HG03565 (cell line): Measurements from ENCODE around the gene FLOT1.
"Not testable (repeated sequence)": the region's sequence is repeated elsewhere in the genome, so short reads cannot be mapped to it uniquely, and the experiment has no call there.

Experiments
- ATAC-seq: cut with Tn5 transposase; IDR thresholded peaks from one replicate; pipeline ENCODE4 v1.9.1; 2021; ENCODE audit warnings: mild to moderate bottlenecking, moderate library complexity; ENCODE audit not compliant: unreplicated experiment

The FLOT1 gene

DNA sequence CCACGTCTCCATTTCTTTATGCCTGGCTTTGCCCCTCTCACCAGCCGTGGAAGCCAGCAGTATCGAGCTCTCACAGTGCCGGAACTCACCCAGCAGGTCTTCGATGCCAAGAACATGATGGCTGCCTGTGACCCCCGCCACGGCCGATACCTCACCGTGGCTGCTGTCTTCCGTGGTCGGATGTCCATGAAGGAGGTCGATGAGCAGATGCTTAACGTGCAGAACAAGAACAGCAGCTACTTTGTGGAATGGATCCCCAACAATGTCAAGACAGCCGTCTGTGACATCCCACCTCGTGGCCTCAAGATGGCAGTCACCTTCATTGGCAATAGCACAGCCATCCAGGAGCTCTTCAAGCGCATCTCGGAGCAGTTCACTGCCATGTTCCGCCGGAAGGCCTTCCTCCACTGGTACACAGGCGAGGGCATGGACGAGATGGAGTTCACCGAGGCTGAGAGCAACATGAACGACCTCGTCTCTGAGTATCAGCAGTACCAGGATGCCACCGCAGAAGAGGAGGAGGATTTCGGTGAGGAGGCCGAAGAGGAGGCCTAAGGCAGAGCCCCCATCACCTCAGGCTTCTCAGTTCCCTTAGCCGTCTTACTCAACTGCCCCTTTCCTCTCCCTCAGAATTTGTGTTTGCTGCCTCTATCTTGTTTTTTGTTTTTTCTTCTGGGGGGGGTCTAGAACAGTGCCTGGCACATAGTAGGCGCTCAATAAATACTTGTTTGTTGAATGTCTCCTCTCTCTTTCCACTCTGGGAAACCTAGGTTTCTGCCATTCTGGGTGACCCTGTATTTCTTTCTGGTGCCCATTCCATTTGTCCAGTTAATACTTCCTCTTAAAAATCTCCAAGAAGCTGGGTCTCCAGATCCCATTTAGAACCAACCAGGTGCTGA is 18.4 kb downstream of the FLOT1 start:
- not testable (repeated sequence) for ATAC-seq

DNA sequence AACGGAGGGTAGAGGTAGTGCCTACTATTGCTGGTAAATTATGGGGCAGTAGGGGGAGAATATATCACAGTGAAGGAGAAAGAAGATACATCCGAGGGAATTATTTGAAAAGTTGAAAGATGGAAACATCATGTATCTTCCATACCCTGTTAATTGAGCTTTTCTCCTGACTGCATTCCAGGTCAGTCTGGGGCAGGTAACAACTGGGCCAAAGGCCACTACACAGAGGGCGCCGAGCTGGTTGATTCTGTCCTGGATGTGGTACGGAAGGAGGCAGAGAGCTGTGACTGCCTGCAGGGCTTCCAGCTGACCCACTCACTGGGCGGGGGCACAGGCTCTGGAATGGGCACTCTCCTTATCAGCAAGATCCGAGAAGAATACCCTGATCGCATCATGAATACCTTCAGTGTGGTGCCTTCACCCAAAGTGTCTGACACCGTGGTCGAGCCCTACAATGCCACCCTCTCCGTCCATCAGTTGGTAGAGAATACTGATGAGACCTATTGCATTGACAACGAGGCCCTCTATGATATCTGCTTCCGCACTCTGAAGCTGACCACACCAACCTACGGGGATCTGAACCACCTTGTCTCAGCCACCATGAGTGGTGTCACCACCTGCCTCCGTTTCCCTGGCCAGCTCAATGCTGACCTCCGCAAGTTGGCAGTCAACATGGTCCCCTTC is 19.2 kb downstream of the FLOT1 start:
- ATAC-seq: not testable (repeated sequence)

DNA sequence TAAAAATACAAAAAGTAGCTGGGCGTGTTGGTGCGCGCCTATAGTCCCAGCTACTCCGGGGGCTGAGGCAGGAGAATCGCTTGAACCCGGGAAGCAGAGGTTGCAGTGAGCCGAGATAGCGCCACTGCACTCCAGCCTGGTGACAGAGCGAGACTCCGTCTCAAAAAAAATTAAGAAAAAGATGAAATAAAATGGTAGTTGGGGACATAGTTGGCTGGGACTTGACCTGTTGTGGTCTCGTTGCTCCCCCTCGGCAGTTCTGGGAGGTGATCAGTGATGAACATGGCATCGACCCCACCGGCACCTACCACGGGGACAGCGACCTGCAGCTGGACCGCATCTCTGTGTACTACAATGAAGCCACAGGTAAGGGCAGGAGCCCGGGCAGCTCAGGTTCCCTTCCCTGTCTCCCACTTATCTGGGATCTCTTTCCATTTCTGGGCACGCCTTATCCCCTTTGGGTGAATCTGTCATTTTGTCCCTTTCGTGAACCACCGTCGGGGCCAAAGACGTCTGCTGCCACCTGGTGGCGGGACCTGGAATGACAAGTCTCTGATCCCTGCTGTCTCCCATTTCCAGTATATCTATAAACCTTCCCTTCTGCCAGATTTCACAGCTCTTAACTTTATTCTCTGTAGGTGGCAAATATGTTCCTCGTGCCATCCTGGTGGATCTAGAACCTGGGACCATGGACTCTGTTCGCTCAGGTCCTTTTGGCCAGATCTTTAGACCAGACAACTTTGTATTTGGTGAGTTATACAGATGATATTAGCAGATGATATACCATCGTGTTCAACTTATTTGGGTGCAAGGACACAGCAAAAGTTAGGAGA is 20.0 kb downstream of the FLOT1 start:
- ATAC-seq: no peak

DNA sequence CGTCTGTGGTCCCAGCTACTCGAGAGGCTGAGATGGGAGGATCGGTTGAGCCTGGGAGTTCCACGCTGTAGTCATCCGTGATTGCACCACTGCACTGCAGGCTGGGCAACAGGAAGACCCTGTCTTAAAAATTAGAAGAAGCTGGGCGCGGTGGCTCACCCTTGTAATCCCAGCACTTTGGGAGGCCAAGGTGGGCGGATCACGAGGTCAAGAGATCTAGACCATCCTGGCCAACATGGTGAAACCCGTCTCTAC is 20.5 kb downstream of the FLOT1 start:
- not testable (repeated sequence) for ATAC-seq

DNA sequence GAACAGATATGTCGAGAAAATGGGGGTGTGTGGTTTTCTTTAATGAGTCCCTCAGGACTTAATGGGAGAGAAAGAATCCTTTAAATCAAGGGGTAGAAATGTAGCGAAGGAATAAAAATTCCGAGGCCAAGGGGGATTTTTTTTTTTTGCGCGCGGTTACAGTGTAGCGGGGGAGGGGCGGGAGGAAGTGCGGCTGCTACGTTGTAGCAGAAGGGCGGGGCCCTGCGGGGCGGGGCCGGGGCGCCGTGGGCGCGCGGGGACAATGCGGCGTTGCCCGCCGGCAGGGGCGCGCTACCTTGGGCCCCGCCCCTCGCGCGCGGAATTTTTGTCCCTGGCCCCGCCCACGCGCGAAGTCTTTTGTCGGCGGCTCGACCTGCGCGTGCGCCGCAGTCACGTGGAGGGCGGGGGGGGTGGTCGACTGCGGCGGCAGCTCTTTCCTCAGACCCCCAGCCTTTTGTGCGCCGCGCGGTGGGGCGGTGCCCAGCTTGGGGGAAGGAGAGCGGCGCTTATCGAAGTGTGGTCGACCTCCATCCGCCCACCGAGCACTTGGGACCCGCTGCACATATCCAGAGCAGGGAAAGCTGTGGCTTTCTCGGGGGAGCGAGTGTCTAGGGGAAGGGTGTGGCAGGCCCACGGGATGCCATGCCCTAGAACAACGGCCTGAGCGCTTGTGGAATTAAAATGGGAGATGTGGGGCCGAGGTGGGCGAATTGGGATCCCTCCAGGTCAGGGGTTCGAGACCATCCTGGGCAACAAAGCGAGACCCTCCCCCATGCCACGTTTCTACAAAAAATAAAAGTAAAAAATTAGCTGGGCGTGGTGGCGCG is 21.1 kb downstream of the FLOT1 start:
- no peak for ATAC-seq

DNA sequence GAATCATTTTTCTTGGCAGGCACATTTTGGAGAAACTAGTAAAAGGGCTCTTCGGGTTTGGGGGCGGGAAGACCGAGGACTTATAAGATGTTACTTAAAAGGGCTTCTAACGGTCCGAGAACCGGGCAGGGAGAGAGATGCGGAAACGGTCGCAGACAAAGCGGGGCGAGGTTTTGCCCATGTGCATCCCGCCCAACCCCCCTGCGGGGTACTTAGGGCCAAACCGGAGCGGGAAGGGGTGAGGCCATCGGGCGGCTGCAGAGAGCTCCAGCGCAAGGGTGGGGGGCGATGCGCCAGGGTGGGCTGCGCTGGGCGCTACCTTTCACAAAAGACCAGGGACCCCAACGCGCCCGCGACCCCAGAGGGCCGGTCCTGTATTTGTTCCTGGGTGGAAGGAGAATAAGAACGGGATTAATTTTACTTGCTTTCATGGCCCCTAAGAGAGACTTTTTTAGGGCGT is 21.7 kb downstream of the FLOT1 start:
- ATAC-seq: no peak

DNA sequence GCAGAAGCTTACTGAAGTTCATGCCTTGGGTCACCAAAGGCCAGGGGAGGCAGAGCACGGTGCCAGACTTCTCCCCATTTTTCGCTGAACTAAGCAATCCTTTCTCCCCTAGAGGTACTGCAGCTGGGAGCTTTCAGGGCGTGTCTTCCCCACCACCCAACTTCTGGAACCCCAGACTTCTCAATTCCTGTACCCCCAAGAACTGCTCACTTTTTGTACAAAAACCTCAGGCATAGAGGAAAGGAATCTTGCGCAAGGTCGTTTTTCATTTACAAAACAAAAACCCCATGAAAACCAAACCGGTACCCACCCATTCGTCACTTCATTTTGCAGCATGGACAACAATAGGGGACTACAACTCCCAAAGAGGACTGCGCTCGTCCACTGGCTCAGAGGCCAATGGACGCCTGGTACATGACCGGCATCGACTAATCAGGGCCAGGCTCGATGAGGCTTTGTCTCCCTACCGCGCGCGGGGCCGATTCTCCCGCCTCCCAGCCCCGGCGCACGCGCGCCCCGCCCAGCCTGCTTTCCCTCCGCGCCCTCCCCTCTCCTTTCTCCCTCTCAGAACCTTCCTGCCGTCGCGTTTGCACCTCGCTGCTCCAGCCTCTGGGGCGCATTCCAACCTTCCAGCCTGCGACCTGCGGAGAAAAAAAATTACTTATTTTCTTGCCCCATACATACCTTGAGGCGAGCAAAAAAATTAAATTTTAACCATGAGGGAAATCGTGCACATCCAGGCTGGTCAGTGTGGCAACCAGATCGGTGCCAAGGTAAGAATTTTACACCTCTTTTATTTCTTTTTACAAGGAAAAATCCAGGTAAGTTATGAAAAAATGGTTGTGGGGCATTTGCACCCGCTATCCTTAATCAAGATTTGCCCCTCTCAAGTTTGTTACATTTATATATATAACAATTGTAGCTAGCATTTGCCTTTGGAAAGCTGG is 22.4 kb downstream of the FLOT1 start, which contains the start of gene TUBB:
TSS of gene TUBB (plus strand) at position 562 of the 947 bp plus-strand sequence. CDS start at position 717, 155 bp downstream.
- ATAC-seq: peak; percentile 40

DNA sequence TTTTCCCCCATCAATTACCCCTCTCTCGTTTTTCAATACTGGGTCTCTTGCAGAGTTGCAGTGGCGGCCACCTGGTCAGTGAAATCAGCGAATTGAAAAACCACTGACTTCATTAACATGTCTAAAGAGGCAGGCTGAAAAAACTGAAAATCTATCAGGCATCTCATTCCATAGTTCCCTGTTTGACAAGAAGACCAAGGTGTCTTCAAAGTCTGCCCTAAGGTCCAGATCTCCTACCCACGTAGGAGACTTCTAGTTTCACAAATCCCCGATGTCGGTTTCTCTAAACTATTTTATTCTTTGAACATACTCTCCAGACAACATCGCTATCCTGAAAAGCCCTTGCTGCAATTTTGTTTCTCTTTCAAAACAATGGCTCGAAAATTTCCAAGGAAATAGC is 23.1 kb downstream of the FLOT1 start:
- ATAC-seq: no peak

DNA sequence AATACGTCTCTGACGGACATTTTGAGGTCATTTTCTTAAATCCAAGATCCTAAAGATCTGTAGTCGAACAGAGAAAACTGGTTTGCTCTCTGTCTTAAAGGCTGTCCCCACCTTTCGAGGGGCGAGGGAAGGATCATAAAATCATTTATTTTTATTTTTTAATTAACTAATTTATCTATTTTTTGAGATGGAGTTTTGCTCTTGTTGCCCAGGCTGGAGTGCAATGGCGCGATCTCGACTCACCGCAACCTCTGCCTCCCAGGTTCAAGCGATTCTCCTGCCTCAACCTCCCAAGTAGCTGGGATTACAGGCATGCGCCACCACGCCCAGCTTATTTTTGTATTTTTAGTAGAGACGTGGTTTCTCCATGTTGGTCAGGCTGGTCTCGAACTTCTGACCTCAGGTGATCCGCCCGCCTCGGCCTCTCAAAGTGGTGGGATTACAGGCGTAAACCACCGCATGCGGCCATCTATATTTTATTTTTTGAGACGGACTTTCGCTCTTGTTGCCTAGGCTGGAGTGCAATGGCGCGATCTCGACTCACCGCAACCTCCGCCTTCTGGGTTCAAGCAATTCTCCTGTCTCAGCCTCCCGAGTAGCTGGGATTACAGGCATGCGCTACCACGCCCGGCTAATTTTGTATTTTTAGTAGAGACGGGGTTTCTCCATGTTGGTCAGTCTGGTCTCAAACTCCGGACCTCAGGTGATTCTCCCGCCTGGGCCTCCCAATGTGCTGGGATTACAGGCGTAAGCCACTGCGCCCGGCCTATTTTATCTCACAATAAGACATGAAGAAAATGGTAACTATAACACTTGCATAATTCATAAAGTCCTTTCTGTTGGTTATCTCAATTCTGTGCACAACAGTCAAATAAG is 24.4 kb downstream of the FLOT1 start:
- ATAC-seq: not testable (repeated sequence)

DNA sequence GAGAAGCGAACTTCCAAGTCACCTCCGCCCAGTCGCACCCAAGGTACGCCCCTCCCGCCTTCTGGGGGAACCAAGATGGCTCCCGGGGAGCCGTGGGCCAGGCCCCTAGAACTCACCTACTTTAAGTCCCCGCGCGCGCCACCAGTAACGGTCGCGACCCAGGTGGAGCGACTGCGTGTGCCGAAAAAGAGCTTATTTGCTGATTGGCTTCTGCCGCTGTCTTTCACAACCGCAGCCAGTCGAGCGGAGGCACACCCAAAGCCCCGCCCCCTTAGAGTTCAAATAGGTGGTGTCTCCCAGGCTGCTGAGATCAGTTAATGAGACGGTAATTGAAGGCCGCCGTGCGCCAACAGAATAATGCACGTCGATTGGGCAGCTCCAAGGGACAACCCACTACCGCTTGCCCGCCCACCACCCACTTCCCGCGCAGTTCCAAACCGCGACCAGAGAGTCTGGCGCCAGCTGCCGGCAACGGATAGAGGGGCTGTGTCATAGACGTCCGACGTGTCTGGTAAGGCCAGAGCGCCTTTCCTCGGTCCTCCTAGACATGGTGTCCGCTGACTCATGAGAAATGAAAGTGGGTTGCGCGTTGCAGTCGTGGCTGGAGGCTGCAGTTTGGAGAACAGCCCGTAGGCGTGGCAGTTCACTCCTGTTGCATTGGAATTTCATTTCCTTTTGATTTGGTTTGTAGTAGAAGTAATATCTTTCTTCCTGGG is 25.2 kb downstream of the FLOT1 start, which contains the start of gene MDC1:
TSS of gene MDC1 (minus strand) at position 153 of the 716 bp plus-strand sequence. CDS start 2,106 bp downstream, outside the sequence.
- ATAC-seq: peak; percentile 56

DNA sequence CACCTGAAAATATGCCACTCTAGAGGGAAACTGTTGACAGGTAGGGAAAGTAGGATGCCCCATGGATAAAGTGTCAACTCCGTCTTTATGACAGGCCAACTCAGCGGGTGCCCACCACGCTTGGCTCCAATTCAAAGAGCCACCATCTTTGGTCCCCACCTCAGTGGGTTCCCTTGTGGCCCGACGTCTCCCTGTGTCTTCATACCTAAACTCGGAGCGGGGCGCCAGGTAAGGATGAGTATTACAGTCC is 25.7 kb downstream of the FLOT1 start:
- ATAC-seq: no peak

DNA sequence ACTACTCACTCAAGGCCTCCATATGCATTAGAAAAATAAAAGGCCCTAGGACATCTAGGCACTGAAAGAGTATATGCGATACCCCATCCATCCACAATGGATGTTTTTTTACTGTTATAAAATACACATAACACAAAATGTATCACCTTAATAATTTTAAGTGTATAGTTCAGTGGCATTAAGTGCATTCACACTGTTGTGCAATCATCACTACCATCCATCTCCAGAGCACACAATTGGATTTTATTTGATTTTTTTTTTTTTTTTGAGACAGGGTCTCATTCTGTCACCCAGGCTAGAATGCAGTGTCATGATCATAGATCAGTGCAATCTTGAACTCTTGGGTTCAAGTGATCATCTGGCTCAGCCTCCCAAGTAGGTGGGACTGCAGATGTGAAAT is 28.2 kb downstream of the FLOT1 start:
- ATAC-seq: no peak

DNA sequence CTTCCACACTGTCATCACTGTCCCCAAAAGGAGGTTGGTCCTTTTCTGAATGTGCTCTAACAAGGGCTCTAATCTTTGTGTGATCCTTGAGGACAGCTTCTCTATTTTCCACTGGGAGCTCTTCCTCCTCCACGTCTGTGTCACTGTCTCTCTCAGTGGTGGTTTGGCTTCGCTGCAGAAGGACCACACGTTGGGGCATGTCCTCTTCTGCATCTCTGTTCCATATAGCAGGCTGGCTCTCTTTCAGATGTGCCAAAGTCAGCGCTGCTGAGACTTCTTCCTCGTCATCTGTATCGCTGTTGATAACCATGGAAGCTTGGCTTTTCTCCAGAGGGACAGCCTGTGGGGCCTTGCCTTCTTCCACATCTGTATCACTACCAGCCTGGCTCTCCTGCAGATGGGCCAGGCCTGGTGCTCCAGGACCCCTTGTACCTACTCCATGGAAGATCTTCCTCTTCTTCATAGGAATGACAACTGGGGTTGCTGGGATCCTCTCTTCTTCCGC is 30.0 kb downstream of the FLOT1 start:
- no peak for ATAC-seq

DNA sequence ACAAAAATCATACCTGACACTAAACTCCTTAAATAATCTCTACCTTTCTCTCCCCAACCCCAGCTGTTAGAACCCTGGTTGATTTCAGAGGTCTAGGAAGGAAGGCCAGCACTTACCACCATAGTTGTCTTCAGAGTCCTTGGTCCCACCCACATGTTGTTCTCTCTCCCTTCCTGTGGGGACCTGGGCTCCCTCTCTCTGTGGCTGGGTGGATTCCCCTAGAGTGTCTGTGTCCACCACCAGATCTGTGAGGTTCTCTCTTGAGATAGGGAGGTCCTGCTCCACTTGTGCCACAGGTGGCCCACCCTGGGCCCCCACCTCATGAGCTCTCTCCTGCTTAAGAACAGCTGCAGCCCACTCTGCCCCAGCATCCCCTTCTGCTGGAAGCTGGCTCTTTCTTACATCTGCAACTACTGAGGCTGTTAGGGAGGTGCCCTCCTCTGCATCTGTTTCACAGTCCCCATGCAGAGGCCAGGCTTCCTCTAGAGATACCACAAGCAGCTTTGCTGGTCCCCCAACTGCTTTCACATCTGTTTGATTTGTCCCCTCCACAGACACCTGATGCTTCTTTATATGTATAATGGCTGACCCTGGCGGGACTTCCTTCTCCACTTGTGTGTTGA is 30.6 kb downstream of the FLOT1 start:
- no peak for ATAC-seq

DNA sequence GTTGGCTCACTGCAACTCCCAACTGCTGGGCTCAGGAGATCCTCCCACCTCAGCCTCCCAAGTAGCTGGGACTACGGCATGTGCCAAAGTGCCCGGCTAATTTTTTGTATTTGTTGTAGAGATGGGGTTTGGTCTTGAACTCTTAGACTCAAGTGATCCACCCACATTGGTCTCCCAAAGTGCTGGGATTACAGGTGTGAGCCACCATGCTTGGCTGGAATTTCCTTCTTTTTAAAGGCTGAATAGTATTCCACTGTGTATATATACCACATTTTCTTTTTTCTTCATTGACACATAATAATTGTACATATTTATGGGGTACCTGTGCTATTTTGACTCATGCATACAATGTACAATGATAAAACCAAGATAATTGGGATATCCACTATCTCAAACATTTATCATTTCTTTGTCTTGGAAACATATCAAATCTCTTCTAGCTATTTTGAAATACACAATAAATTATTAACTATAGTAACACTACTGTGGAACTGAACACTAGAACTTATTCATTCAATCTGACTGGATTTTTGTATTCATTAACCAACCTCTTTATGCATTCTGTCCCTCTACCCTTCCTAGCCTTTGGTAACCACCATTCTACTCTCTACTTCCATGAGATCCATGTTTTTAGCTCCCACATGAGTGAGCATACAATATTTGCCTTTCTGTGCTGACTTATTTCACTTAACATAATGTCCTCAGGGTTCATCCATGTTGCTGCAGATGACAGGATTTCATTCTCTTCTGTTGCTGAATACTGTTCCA is 33.2 kb downstream of the FLOT1 start:
- no peak for ATAC-seq

DNA sequence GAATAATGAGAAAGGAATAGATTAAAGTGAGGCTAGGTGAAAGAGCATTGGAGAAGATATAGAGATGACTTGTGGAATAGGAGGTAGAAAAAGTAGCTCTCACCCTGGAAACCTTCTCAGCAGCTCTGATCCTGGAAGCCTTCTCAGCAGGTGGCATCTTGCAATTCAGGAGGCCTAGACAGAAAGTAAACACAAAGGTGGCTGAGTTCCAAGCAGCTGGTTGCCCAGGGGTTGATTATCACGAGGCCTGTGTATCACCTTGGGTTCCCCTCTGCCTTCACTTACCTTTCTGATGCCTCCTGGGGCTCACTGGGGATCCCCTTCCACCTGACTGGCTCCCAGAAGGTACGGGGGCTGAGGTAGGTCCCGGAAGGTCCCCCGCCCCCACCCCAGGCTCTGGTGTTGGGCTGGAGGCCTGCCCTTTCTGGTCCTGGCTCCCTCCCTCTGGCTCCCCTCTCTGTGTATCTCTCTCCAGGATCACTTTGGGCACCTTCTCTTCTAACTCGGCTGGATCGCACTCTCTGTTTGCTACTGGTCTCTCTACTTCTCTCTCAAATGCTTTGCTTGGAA is 35.1 kb downstream of the FLOT1 start:
- ATAC-seq: no peak
